Stomach (tissue), 9 donors: ENCODE data around the gene RRBP1. TPM values are rescaled to one million over a fixed set of nuclear protein-coding genes. Genes with fewer than 3 reads are reported as not detected.

Source experiments
- DNase-seq, 2 donors: peaks; one replicate each; pipeline versions ENCODE4 v3.0.0 to v3.0.0-alpha.2; 2013 to 2019
- H3K27ac ChIP-seq, 5 donors: fragments of 200-600 bp in 4 of 5; sonication (generic) in 4 of 5; one replicate each; pipeline ENCODE4 v1.5.1; 2013 to 2019; ENCODE audit warnings: mild to moderate bottlenecking in 1 of 5, moderate library complexity in 1 of 5
- H3K27me3 ChIP-seq, 3 donors: fragments of 200-600 bp; sonication (generic); one replicate each; pipeline ENCODE4 v1.5.1; 2017 to 2019; ENCODE audit warnings: mixed run types in 1 of 3
- H3K36me3 ChIP-seq, 4 donors: fragments of 200-600 bp; sonication (generic); 1 replicate in 3 of 4; 2 replicates in 1 of 4; pipeline ENCODE4 v1.5.1; 2016 to 2019
- H3K4me1 ChIP-seq, 4 donors: fragments of 200-600 bp; sonication (generic); one replicate each; pipeline ENCODE4 v1.5.1; 2016 to 2019
- H3K4me3 ChIP-seq, 4 donors: fragments of 200-600 bp; sonication (generic) in 3 of 4; one replicate each; pipeline ENCODE4 v1.5.1; 2016 to 2019; ENCODE audit warnings: mild to moderate bottlenecking in 1 of 4
- H3K9me3 ChIP-seq, 4 donors: fragments of 200-600 bp; sonication (generic); one replicate each; pipeline ENCODE4 v1.5.1; 2016 to 2019
- CTCF ChIP-seq, 7 experiments: fragments of 450-650 bp in 4 of 7; fragments of 200-600 bp in 3 of 7; sonication (generic) in 3 of 7; IDR thresholded peaks; one replicate each; pipeline ENCODE4 v1.5.1; 2016 to 2019; ENCODE audit warnings: antibody characterized with exemption in 7 of 7, control low read depth in 2 of 7, mild to moderate bottlenecking in 1 of 7
- EP300 ChIP-seq: sonication (generic); formaldehyde crosslinking; IDR thresholded peaks from one replicate; pipeline ENCODE4 v1.6.1; 2017; ENCODE audit warnings: antibody characterized with exemption
- POLR2A ChIP-seq, 4 donors: fragments of 450-650 bp; IDR thresholded peaks; one replicate each; pipeline ENCODE4 v1.6.1; 2016; ENCODE audit warnings: antibody characterized with exemption in 4 of 4, control low read depth in 2 of 4, mild to moderate bottlenecking in 1 of 4, moderate library complexity in 1 of 4
- POLR2AphosphoS5 ChIP-seq, 3 donors: sonication (generic); formaldehyde crosslinking; IDR thresholded peaks; one replicate each; pipeline ENCODE4 v1.6.1; 2016; ENCODE audit warnings: antibody characterized with exemption in 3 of 3
- WGBS, 5 donors: extraction: QIAGEN DNeasy Blood & Tissue Kit in 3 of 5; methylation state at CpG; one replicate each; pipeline versions ENCODE4 v1.1.5 to v1.1.7; 2013 to 2018; 5-methylcytosine and 5-hydroxymethylcytosine counted together
- intact Hi-C: fragments of 100-400 bp; cut with DNase I; formaldehyde crosslinking; loops from one replicate; pipeline ENCODE4 v1.15.1; 2023; ENCODE audit warnings: low total_unique reads
- polyA plus RNA-seq, 3 donors: library from polyadenylated mRNA; stranded (reverse); fragments of 200-250 nt; gene quantifications; one replicate each; pipeline ENCODE4 v1.2.3, GENCODE V29; 2013
- total RNA-seq, 5 donors: library from RNA; depleted of rRNA; stranded (reverse); fragments of >200 nt; gene quantifications; one replicate each; pipeline versions ENCODE4 v1.1.0 to v1.2.3, GENCODE V29; 2014 to 2016
- donor health status: healthy with polysubstance abuse.
- donor health status: Bipolar disorder and iron deficiency.
- donor health status: healthy.

RRBP1 gene
- total and polyA plus RNA-seq, 8 donors = 34.4 to 456 (median 132) TPM

GRCh38 chr20:17644451-17644850 is 37.6 kb downstream of the RRBP1 start:
- DNase-seq = peak; percentile 49 to 64
- WGBS, 5 donors = 26 to 58% (median 32%) methylated on average over 13 of the region's 13 CpGs
- Histone ChIP-seq H3K27ac (peak overlapping the region; percentile 35 to 74 (median 59)), H3K27me3 (no peaks in the 10 kb centered on the region), H3K4me3 (no peak overlapping the region), H3K4me1 (peaks cover 58 to 97% (median 75%) of the 10 kb centered on the region in 4 donors), H3K36me3 (peaks cover 31 to 39% (median 36%) of the 10 kb centered on the region in 4 donors), H3K9me3 (no peaks in the 10 kb centered on the region)
- TF ChIP-seq POLR2AphosphoS5 (IDR thresholded peaks at IDR 0.05) (peak in 1 of 3 donors; percentile 18), EP300 (no peak)
- intact Hi-C loops = no loop called here

DNA sequence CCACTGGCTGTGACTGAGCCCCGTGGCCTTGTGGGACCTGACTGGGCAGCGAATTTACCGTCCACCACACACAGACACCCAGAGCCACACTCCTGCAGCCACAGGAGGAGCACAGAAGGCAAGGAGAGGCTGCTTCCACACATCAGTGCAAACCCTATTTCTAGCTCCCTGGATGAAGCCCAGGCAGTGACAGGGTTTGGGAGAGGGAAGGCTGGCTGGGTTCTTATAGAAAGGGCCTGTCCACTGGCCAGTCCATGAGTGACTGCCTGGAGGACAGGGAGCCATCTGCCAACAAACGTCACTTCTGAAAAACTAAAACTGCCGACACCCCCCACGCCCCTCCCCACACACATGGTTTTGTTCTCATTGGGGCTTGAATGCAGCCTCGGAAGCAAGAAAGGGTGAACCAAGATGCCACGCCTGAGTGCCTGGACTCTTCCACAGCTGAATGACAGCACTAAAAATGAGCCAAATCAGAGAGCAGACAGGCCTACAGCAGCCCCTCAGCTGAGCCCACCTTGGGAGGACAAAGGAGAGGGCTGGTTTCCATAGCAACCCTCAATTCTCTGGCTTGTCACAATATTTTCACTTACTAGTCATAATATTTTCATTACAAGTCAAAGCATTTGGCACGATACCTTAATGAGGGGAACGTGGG is 38.4 kb downstream of the RRBP1 start:
- Histone ChIP-seq H3K4me1 (peaks cover 50 to 97% (median 67%) of the 10 kb centered on the region in 4 donors), H3K27ac (peak overlapping the region; percentile 9 to 74 (median 35)), H3K36me3 (peaks cover 35 to 47% (median 44%) of the 10 kb centered on the region in 4 donors), H3K27me3 (no peaks in the 10 kb centered on the region), H3K9me3 (no peaks in the 10 kb centered on the region), H3K4me3 (no peak overlapping the region)
- no peak for DNase-seq
- no peak for TF ChIP-seq POLR2A (IDR thresholded peaks at IDR 0.05)
- TF ChIP-seq POLR2AphosphoS5 (IDR thresholded peaks at IDR 0.05) = no peak
- TF ChIP-seq EP300 = no peak
- WGBS, 5 donors = 44 to 64% (median 62%) methylated on average over 10 of the region's 10 CpGs
- intact Hi-C loops = no loop called here

GRCh38 chr20:17642404-17643269 is 39.4 kb downstream of the RRBP1 start:
- DNase-seq = no peak
- peaks cover 42 to 57% (median 54%) of the 10 kb centered on the region in 4 donors for H3K36me3 ChIP-seq
- H3K9me3 ChIP-seq = no peaks in the 10 kb centered on the region
- H3K4me3 ChIP-seq = no peak overlapping the region
- H3K27ac ChIP-seq = peak overlapping the region in 4 of 5 donors; percentile 4 to 74 (median 37)
- no peaks in the 10 kb centered on the region for H3K27me3 ChIP-seq
- TF ChIP-seq POLR2A (IDR thresholded peaks at IDR 0.05) (no peak), CTCF (IDR thresholded peaks at IDR 0.05) (no peak), POLR2AphosphoS5 (IDR thresholded peaks at IDR 0.05) (no peak), EP300 (no peak)
- H3K4me1 ChIP-seq = peaks cover 40 to 90% (median 57%) of the 10 kb centered on the region in 4 donors
- WGBS, 5 donors = 62 to 81% (median 62%) methylated on average over 15 to 19 of the region's 19 CpGs
- intact Hi-C loops = no loop called here

GRCh38 chr20:17641993-17642392 is 40.0 kb downstream of the RRBP1 start:
- intact Hi-C loops = no loop called here
- no peak for TF ChIP-seq POLR2A (IDR thresholded peaks at IDR 0.05)
- TF ChIP-seq POLR2AphosphoS5 (IDR thresholded peaks at IDR 0.05) = no peak
- TF ChIP-seq CTCF (IDR thresholded peaks at IDR 0.05) = no peak
- no peak for TF ChIP-seq EP300
- DNase-seq = no peak
- WGBS, 5 donors = 60 to 82% (median 79%) methylated on average over 2 to 11 of the region's 11 CpGs
- Histone ChIP-seq H3K9me3 (no peaks in the 10 kb centered on the region), H3K27me3 (no peaks in the 10 kb centered on the region), H3K4me1 (peaks cover 34 to 88% (median 54%) of the 10 kb centered on the region in 4 donors), H3K36me3 (peaks cover 42 to 64% (median 61%) of the 10 kb centered on the region in 4 donors), H3K4me3 (no peak overlapping the region), H3K27ac (peak overlapping the region in 4 of 5 donors; percentile 3 to 74 (median 32))

- intact Hi-C loops = no loop called here
- DNase-seq = no peak
- 64 to 82% (median 73%) methylated on average over 9 to 18 of the region's 18 CpGs for WGBS, 5 donors
- Histone ChIP-seq H3K4me3 (no peak overlapping the region), H3K27ac (peak overlapping the region in 3 of 5 donors; percentile 3 to 74 (median 61)), H3K36me3 (peaks cover 42 to 68% (median 65%) of the 10 kb centered on the region in 4 donors), H3K9me3 (no peaks in the 10 kb centered on the region), H3K27me3 (no peaks in the 10 kb centered on the region), H3K4me1 (peaks cover 33 to 87% (median 53%) of the 10 kb centered on the region in 4 donors)
- no peak for TF ChIP-seq POLR2A (IDR thresholded peaks at IDR 0.05)
- TF ChIP-seq EP300 = no peak
- TF ChIP-seq CTCF (IDR thresholded peaks at IDR 0.05) = no peak
- TF ChIP-seq POLR2AphosphoS5 (IDR thresholded peaks at IDR 0.05) = no peak
These were observed 40.5 kb downstream of the RRBP1 start for GRCh38 chr20:17641520-17641964.
